Epithelial cell of esophagus (primary cell): ENCODE measurements around the gene PAGR1.
"Not testable (repeated sequence)": the region's sequence is repeated elsewhere in the genome, so short reads cannot be mapped to it uniquely, and the experiment has no call there.

Experiments used
- DNase-seq: peaks from one replicate; pipeline ENCODE4 v3.0.0; 2010; ENCODE audit warnings: low read depth
- H3K4me3 ChIP-seq: 2 replicates; pipeline ENCODE4 v1.5.1; 2011; ENCODE audit warnings: mild to moderate bottlenecking, low read length, control low read depth
- CTCF ChIP-seq: IDR thresholded peaks from 2 replicates; pipeline ENCODE4 v1.5.1; 2011; ENCODE audit warnings: low read depth, mild to moderate bottlenecking, low read length, control low read depth, inconsistent platforms; ENCODE audit not compliant: insufficient read depth; ENCODE audit errors: missing control alignments

The PAGR1 gene

GRCh38 chr16:29789775-29790182 lies 26.2 kb upstream of the PAGR1 start:
- no peak for TF ChIP-seq CTCF

GRCh38 chr16:29790183-29790948 lies 25.6 kb upstream of the PAGR1 start, which contains the start of gene KIF22:
KIF22 (plus strand) TSS chr16:29790751; CDS start chr16:29790760, 9 bp downstream.
- DNase-seq = peak; percentile 99
- peak within 1 kb of the TSS; percentile 85 for H3K4me3 ChIP-seq
- TF ChIP-seq CTCF = peak; percentile 67

More at GRCh38 chr16:29789775-29790182, 26.2 kb upstream of the PAGR1 start:
- H3K4me3 ChIP-seq = peak overlapping the region; percentile 85
- DNase-seq = no peak

GRCh38 chr16:29790949-29791844 lies 24.8 kb upstream of the PAGR1 start:
- H3K4me3 ChIP-seq = peak overlapping the region; percentile 85
- no peak for DNase-seq
- no peak for TF ChIP-seq CTCF

GRCh38 chr16:29791845-29792807 lies 23.8 kb upstream of the PAGR1 start:
- H3K4me3 ChIP-seq = peak overlapping the region; percentile 85
- no peak for DNase-seq
- no peak for TF ChIP-seq CTCF

- not testable (repeated sequence) for DNase-seq, H3K4me3 ChIP-seq
Measured at GRCh38 chr16:29793153-29793552, 22.8 kb upstream of the PAGR1 start.

- DNase-seq = no peak
- no peak for TF ChIP-seq CTCF
- H3K4me3 ChIP-seq = no peak overlapping the region
Measured at GRCh38 chr16:29794231-29794710, 21.7 kb upstream of the PAGR1 start.
